ENCODE results near the gene PRAME. TPM values are rescaled to one million over a fixed set of nuclear protein-coding genes. Genes with fewer than 3 reads are reported as not detected.
"Not testable (repeated sequence)": the region's sequence is repeated elsewhere in the genome, so short reads cannot be mapped to it uniquely, and the experiment has no call there.

PRAME gene
- total RNA-seq, 1 donor from 2014 or later: not detected

- peaks cover 44% of the 10 kb centered on the region for H3K27me3 Mint-ChIP-seq (ENCODE audit: low read depth)
- no peaks in the 10 kb centered on the region for H3K4me1 Mint-ChIP-seq (ENCODE audit: low read depth)
- H3K27ac Mint-ChIP-seq (ENCODE audit: unreplicated experiment): no peak overlapping the region
- H3K4me3 Mint-ChIP-seq (ENCODE audit: unreplicated experiment): no peak overlapping the region
- TF ChIP-seq, protein P1, sequence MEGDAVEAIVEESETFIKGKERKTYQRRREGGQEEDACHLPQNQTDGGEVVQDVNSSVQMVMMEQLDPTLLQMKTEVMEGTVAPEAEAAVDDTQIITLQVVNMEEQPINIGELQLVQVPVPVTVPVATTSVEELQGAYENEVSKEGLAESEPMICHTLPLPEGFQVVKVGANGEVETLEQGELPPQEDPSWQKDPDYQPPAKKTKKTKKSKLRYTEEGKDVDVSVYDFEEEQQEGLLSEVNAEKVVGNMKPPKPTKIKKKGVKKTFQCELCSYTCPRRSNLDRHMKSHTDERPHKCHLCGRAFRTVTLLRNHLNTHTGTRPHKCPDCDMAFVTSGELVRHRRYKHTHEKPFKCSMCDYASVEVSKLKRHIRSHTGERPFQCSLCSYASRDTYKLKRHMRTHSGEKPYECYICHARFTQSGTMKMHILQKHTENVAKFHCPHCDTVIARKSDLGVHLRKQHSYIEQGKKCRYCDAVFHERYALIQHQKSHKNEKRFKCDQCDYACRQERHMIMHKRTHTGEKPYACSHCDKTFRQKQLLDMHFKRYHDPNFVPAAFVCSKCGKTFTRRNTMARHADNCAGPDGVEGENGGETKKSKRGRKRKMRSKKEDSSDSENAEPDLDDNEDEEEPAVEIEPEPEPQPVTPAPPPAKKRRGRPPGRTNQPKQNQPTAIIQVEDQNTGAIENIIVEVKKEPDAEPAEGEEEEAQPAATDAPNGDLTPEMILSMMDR (IDR thresholded peaks at IDR 0.05): no peak
- DNase-seq (ENCODE audit: low spot score): no peak
- peaks cover 4% of the 10 kb centered on the region for H3K36me3 Mint-ChIP-seq (ENCODE audit: low read depth)
- peaks cover 7% of the 10 kb centered on the region for H3K9me3 Mint-ChIP-seq (ENCODE audit: low read depth)
Measured at GRCh38 chr22:22513619-22514018, 45.4 kb downstream of the PRAME start.

GRCh38 chr22:22512951-22513350, 46.1 kb downstream of the PRAME start:
- Mint-ChIP-seq H3K9me3 (ENCODE audit: low read depth) (peaks cover 7% of the 10 kb centered on the region), H3K4me3 (ENCODE audit: unreplicated experiment) (no peak overlapping the region), H3K27ac (ENCODE audit: unreplicated experiment) (no peak overlapping the region), H3K4me1 (ENCODE audit: low read depth) (peaks cover under 1% of the 10 kb centered on the region), H3K36me3 (ENCODE audit: low read depth) (peaks cover 4% of the 10 kb centered on the region), H3K27me3 (ENCODE audit: low read depth) (peaks cover 44% of the 10 kb centered on the region)
- TF ChIP-seq, protein P1 (IDR thresholded peaks at IDR 0.05): no peak
- no peak for DNase-seq (ENCODE audit: low spot score)

GRCh38 chr22:22510833-22511232, 48.2 kb downstream of the PRAME start:
- not testable (repeated sequence) for H3K4me1 Mint-ChIP-seq (ENCODE audit: low read depth); H3K27ac Mint-ChIP-seq (ENCODE audit: unreplicated experiment); H3K9me3 Mint-ChIP-seq (ENCODE audit: low read depth); DNase-seq (ENCODE audit: low spot score); H3K4me3 Mint-ChIP-seq (ENCODE audit: unreplicated experiment); H3K36me3 Mint-ChIP-seq (ENCODE audit: low read depth)
- peaks cover 35% of the 10 kb centered on the region for H3K27me3 Mint-ChIP-seq (ENCODE audit: low read depth)

DNA sequence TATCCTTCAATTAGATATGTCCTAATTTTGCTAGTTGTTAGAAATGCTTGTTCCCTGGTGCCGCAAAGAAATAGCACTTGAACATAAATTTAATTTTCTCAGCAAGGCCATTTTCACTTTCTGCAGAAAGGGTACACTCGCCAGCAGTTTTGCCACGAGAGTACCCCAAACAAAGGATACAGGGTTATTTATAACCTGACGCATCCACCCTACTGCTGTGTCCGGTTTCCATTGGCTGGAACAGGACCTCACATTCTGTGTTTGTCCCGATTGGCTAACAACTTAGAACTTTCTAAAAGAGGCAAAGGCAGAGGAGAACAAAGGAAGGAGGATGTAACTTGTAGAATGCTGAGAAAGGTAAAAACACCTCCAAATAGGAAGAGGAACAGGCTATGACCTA, 49.2 kb downstream of the PRAME start:
- not testable (repeated sequence) for H3K27ac Mint-ChIP-seq (ENCODE audit: unreplicated experiment); H3K4me3 Mint-ChIP-seq (ENCODE audit: unreplicated experiment); H3K36me3 Mint-ChIP-seq (ENCODE audit: low read depth); DNase-seq (ENCODE audit: low spot score); H3K9me3 Mint-ChIP-seq (ENCODE audit: low read depth)
- H3K4me1 Mint-ChIP-seq (ENCODE audit: low read depth): peaks cover 11% of the 10 kb centered on the region
- H3K27me3 Mint-ChIP-seq (ENCODE audit: low read depth): peaks cover 26% of the 10 kb centered on the region

DNA sequence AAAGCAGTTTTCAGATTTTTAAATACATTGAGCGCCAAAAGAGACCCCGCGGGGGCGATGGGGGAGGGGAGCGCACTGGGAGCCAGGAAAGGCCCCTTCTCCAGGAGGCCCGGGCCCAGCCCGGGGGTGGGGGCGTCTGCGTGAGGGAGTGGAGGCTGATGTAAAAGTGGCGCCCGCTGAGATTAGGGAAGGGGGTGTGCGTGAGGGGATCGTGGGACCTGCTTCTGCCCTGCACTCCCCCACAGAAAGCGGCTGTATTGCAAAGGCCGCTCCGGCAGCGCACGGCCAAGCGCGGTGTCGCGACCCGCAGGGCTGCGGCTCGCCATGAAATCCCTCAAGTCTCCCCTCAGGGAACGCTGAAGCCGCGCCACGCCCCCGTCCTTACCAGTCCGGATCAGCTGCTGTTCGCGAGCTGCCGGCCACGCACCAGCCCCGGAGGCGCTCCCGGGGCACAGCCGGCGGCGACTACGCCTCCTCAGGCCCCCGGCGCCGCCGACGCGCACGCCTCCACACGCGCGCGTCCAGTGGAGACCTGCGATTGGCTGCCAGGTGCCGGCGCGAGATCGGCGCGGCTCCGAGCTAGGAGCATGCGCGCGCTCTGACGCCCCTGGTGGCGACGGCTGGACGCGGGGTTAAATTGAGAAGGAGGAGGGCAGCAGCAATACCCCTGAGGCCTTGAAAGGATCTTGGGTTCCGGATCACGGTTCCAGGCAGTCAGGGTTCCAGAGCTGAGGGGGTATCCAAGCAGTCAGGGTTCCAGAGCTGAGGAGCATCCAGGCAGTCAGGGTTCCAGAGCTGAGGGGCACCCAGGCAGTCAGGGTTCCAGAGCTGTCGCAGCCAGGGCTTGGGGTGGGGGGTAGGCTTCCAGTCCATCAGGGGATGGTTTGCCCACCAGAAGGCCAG, 50.5 kb downstream of the PRAME start, which contains the start of gene ZNF280B:
Gene ZNF280B (minus strand): TSS at position 469 of the 903 bp plus-strand sequence. CDS start 19,344 bp downstream, outside the sequence.
- Mint-ChIP-seq H3K9me3 (ENCODE audit: low read depth) (peaks cover 7% of the 10 kb centered on the region), H3K27me3 (ENCODE audit: low read depth) (peaks cover 17% of the 10 kb centered on the region), H3K4me1 (ENCODE audit: low read depth) (peaks cover 15% of the 10 kb centered on the region), H3K4me3 (ENCODE audit: unreplicated experiment) (peak within 1 kb of the TSS; percentile 85), H3K36me3 (ENCODE audit: low read depth) (peaks cover 15% of the 10 kb centered on the region), H3K27ac (ENCODE audit: unreplicated experiment) (peak within 1 kb of the TSS; percentile 37)
- DNase-seq (ENCODE audit: low spot score): no peak
- TF ChIP-seq, protein P1 (IDR thresholded peaks at IDR 0.05): peak; percentile 85

DNA sequence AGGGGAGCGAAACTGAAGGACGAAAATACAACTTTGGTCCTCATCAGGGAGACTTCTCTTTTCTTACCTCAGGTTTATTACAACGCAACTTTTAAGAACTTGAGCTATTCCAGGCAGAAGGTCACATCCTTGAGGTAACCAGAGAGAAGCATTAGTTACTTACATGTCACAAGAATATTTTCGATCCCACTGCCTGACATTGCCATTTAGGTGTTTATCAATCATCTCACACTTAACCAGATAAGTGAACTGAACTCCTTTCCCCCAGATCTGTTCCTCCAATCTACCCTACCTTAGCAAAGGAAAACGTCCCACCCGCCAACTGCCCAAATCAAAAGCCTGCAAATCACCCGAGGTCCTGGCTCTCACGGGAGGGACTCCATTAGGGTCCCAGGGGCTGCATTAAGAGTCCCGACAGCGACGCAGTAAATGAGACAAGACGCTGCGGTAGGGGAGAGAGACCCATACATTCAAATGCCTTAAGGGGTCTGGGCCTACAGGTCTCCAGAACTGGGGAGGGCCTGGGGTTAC, 51.3 kb downstream of the PRAME start:
- H3K27me3 Mint-ChIP-seq (ENCODE audit: low read depth): peaks cover 14% of the 10 kb centered on the region
- peak overlapping the region; percentile 37 for H3K27ac Mint-ChIP-seq (ENCODE audit: unreplicated experiment)
- peaks cover 15% of the 10 kb centered on the region for H3K4me1 Mint-ChIP-seq (ENCODE audit: low read depth)

More for the DNA sequence above, 51.3 kb downstream of the PRAME start:
- no peak for DNase-seq (ENCODE audit: low spot score)
- TF ChIP-seq, protein P1 (IDR thresholded peaks at IDR 0.05): no peak
- Mint-ChIP-seq H3K4me3 (ENCODE audit: unreplicated experiment) (peak overlapping the region; percentile 85), H3K9me3 (ENCODE audit: low read depth) (peaks cover 7% of the 10 kb centered on the region), H3K36me3 (ENCODE audit: low read depth) (peaks cover 15% of the 10 kb centered on the region)

Measured in chondrocyte (in vitro differentiated cells).